ENCODE measurements around the gene CA12. TPM values are rescaled to one million over a fixed set of nuclear protein-coding genes. Genes with fewer than 3 reads are reported as not detected.
"Not testable (repeated sequence)": the region's sequence is repeated elsewhere in the genome, so short reads cannot be mapped to it uniquely, and the experiment has no call there.

Gene CA12
- total and polyA plus RNA-seq, 9 donors: 0.16 to 10.5 (median 3.5) TPM; not detected in 1

DNA sequence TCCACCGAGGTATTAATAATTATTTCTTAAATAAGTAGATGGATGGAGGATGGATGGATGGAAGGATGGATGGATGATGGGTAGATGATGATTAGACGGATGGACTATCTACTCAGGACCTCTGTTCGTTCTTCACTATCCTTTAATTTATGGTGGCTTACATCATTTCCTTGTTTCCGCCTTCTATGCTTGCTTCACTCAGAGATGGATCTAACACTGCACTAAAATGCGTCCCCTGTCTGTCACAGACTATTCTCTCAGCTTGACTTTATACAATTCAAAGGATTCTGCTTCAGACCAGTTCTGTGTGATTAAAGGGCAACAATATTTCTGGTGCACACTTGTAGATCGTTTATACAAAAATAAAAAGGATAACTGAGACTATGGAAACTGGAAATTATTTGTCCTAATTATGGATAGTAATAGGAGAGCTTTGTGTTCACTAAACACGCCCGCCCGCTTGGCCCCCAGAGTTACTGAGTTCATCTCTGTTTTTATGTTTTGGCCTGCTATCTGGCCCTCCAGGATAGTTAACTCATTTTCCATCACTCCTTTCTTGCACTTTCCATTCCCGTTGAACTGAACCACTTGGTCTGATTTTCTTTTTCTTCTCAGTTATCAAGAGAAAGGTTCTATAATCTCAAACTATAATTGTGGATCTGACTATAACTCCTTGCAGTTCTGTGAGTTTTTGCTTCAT is 41.4 kb upstream of the CA12 start:
- H3K4me1 ChIP-seq (ENCODE audit: insufficient read depth): no peaks in the 10 kb centered on the region
- WGBS, 3 donors: 77 to 81% (median 79%) methylated on average over 10 of the region's 10 CpGs
- no peak for DNase-seq
- H3K9me3 ChIP-seq: no peaks in the 10 kb centered on the region
- H3K4me3 ChIP-seq: no peak overlapping the region
- H3K27me3 ChIP-seq: no peaks in the 10 kb centered on the region
- no peaks in the 10 kb centered on the region for H3K36me3 ChIP-seq
- TF ChIP-seq, protein P1, sequence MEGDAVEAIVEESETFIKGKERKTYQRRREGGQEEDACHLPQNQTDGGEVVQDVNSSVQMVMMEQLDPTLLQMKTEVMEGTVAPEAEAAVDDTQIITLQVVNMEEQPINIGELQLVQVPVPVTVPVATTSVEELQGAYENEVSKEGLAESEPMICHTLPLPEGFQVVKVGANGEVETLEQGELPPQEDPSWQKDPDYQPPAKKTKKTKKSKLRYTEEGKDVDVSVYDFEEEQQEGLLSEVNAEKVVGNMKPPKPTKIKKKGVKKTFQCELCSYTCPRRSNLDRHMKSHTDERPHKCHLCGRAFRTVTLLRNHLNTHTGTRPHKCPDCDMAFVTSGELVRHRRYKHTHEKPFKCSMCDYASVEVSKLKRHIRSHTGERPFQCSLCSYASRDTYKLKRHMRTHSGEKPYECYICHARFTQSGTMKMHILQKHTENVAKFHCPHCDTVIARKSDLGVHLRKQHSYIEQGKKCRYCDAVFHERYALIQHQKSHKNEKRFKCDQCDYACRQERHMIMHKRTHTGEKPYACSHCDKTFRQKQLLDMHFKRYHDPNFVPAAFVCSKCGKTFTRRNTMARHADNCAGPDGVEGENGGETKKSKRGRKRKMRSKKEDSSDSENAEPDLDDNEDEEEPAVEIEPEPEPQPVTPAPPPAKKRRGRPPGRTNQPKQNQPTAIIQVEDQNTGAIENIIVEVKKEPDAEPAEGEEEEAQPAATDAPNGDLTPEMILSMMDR (IDR thresholded peaks at IDR 0.05): no peak
- no peak for TF ChIP-seq EP300 (IDR thresholded peaks at IDR 0.05)
- no peak for TF ChIP-seq POLR2A (IDR thresholded peaks at IDR 0.05)
- intact Hi-C loops (cut with DNase I): no loop called here
- no peak overlapping the region for H3K27ac ChIP-seq

DNA sequence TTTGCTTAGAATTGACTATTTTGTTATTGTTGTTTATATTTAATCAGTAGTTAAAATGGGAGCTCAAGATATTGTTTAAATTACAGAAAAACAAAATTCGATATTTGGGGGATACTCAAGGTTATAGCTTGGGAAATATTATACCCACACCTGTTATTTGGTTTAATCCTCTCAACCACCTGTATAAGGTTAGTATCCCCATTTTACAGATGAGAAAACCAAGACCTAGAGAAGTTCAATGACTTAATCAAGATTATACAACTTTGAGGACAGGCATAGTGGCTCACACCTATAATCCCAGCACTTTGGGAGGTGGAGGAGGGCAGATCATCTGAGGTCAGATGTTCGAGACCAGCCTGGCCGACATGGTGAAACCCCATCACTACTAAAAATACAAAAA is 39.8 kb upstream of the CA12 start:
- Histone ChIP-seq H3K9me3 (no peaks in the 10 kb centered on the region), H3K27me3 (no peaks in the 10 kb centered on the region), H3K4me1 (ENCODE audit: insufficient read depth) (no peaks in the 10 kb centered on the region), H3K36me3 (no peaks in the 10 kb centered on the region), H3K27ac (no peak overlapping the region), H3K4me3 (no peak overlapping the region)
- 73 to 81% (median 77%) methylated on average over 3 of the region's 3 CpGs for WGBS, 3 donors
- TF ChIP-seq, protein P1 (IDR thresholded peaks at IDR 0.05): no peak
- no peak for TF ChIP-seq EP300 (IDR thresholded peaks at IDR 0.05)
- TF ChIP-seq POLR2A (IDR thresholded peaks at IDR 0.05): no peak
- intact Hi-C loops (cut with DNase I): no loop called here
- DNase-seq: no peak

DNA sequence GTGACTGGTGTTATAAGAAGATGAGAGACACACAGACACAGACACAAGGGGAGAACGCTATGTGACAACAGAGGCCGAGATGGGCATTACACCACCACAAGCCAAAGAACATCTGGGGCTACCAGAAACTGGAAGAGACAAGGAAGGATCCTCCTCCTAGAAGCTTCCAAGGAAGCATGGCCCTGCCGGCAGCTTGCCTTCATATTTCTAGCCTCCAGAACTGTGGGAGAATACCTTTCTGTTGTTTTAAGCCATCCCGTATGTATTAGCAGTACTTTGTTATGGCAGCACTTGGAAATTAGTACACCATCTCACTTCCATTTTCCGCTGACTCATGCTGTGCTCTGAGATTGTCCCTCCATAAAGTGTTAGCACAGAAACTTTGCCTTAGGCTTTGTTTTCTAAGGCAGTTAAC is 38.7 kb upstream of the CA12 start:
- Histone ChIP-seq H3K36me3 (no peaks in the 10 kb centered on the region), H3K27ac (no peak overlapping the region), H3K27me3 (no peaks in the 10 kb centered on the region), H3K4me1 (ENCODE audit: insufficient read depth) (no peaks in the 10 kb centered on the region), H3K4me3 (no peak overlapping the region), H3K9me3 (no peaks in the 10 kb centered on the region)
- no peak for TF ChIP-seq POLR2A (IDR thresholded peaks at IDR 0.05)
- intact Hi-C loops (cut with DNase I): no loop called here
- no peak for DNase-seq
- WGBS, 3 donors: 80 to 91% (median 85%) methylated on average over 5 of the region's 5 CpGs

DNA sequence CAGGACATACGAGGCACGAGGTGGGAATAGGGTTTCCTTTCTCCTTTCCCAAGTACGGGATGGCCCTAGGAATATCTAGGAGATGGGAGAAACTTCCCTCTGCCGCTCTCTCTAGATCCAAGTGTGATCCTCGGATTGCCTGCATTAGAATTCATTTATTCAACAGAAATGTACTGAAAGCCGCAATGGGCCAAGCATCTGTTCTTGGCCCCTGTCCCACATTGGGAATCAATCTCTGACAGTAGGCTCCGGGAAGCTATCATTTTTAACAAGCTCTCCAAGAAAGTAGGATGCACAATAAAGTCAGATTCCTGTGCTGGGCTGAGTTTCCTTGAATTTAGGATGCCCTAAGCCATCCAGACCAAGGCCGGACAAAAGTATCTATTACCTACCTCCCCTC is 37.2 kb upstream of the CA12 start:
- Histone ChIP-seq H3K36me3 (no peaks in the 10 kb centered on the region), H3K4me3 (no peak overlapping the region), H3K9me3 (no peaks in the 10 kb centered on the region), H3K27ac (no peak overlapping the region), H3K27me3 (no peaks in the 10 kb centered on the region), H3K4me1 (ENCODE audit: insufficient read depth) (no peaks in the 10 kb centered on the region)
- 62 to 65% (median 64%) methylated on average over 8 of the region's 8 CpGs for WGBS, 3 donors
- intact Hi-C loops (cut with DNase I): loop anchor here in 1 of 4 donors (10.0 kb wide), 1 partner anchor 134 kb away; no protein-coding TSS in a partner anchor
- TF ChIP-seq, protein P1 (IDR thresholded peaks at IDR 0.05): no peak
- TF ChIP-seq POLR2A (IDR thresholded peaks at IDR 0.05) (no peak), EP300 (IDR thresholded peaks at IDR 0.05) (no peak)
- no peak for DNase-seq

DNA sequence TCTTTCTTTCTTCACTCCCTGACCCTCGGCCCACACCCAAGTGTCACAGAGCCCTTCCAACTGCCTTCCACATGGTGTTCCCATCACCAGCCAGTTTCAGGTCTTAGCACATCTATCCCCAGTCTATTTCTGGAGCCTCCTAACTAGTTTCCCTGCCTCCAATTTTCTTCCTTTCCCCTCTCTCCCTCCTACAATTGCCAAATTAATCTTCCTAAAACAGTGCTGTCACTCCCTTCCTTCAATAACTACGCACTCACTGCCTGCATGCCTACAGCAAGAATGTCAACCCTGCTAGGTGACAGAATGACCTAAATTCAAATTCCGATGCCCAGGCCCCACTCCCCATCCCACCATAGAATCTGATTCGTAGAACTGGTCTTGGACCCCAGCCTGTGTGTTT is 36.1 kb upstream of the CA12 start:
- no peak for DNase-seq
- intact Hi-C loops (cut with DNase I): loop anchor here in 1 of 4 donors (10.0 kb wide), 1 partner anchor 133 kb away; no protein-coding TSS in a partner anchor
- Histone ChIP-seq H3K4me1 (ENCODE audit: insufficient read depth) (no peaks in the 10 kb centered on the region), H3K9me3 (no peaks in the 10 kb centered on the region), H3K4me3 (no peak overlapping the region), H3K27ac (no peak overlapping the region), H3K27me3 (no peaks in the 10 kb centered on the region), H3K36me3 (no peaks in the 10 kb centered on the region)
- no peak for TF ChIP-seq EP300 (IDR thresholded peaks at IDR 0.05)
- TF ChIP-seq, protein P1 (IDR thresholded peaks at IDR 0.05): no peak
- TF ChIP-seq POLR2A (IDR thresholded peaks at IDR 0.05): no peak
- WGBS, 3 donors: 95 to 99% (median 96%) methylated on average over 4 of the region's 4 CpGs

DNA sequence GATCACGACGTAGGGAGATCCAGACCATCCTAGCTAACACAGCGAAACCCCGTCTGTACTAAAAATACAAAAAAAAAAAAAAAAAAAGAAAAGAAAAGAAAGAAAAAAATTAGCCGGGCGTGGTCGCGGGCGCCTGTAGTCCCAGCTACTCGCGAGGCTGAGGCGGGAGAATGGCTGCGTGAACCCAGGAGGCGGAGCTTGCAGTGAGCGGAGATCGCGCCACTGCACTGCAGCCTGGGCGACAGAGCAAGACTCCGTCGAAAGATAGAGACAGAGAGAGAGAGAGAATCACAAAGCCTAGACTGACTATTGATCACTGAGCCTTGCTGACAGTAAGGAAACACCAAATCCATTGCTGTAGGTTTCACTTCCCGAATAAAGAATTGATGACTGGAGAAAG is 35.6 kb upstream of the CA12 start:
- not testable (repeated sequence) for DNase-seq; H3K36me3 ChIP-seq; H3K4me1 ChIP-seq (ENCODE audit: insufficient read depth); H3K4me3 ChIP-seq; H3K9me3 ChIP-seq; H3K27ac ChIP-seq; H3K27me3 ChIP-seq
- intact Hi-C loops (cut with DNase I): loop anchor here in 1 of 4 donors (10.0 kb wide), 1 partner anchor 132 kb away; no protein-coding TSS in a partner anchor
- WGBS, 3 donors: 93 to 96% (median 96%) methylated on average over 21 of the region's 21 CpGs

Measured in ovary (tissue), 9 donors.